HepG2 (cell line): ENCODE measurements around the gene CDC6. TPM values are rescaled to one million over a fixed set of nuclear protein-coding genes. Genes with fewer than 3 reads are reported as not detected.

Experiments used
- ATAC-seq: fragments of 200-7000 bp; cut with Tn5 transposase; 3 replicates; pipeline ENCODE4 v1.9.1; 2020; ENCODE audit warnings: mild to moderate bottlenecking, moderate library complexity
- BruUV-seq: library from RNA; stranded (reverse); fragments of 400-500 nt; replicated peaks from 2 replicates; lab custom pipeline; 2021; lab: Mats Ljungman, UMichigan
- CTCF ChIA-PET: fragments of 300-600 bp; formaldehyde crosslinking; extraction: SDS; loops from one replicate; lab custom pipeline; 2021; ENCODE audit warnings: low total read pairs, inconsistent platforms, low intra/inter-chr PET ratio; lab: Yijun Ruan, JAX
- POLR2A ChIA-PET: fragments of 350-600 bp; sonication (Branson Sonifier 250); formaldehyde crosslinking; loops from one replicate; lab custom pipeline; 2020; ENCODE audit warnings: antibody characterized with exemption, inconsistent platforms; lab: Yijun Ruan, JAX
- DNase-seq: peaks from one replicate; pipeline ENCODE4 v3.0.0-alpha.2; 2015; ENCODE audit warnings: low spot score
- FAIRE-seq: peaks from 3 replicates; lab custom pipeline; 2011; peaks lifted over from hg19 to GRCh38; lab: Jason Lieb, UNC
- H2AFZ ChIP-seq: one replicate; pipeline ENCODE4 v1.6.1; 2011; ENCODE audit warnings: low read length, inconsistent platforms
- H3K27ac ChIP-seq: fragments of 300-600 bp; 3 replicates; pipeline ENCODE4 v1.8.0; 2011; ENCODE audit warnings: mixed run types, mild to moderate bottlenecking, mixed read lengths, low read length, inconsistent platforms; ENCODE audit not compliant: insufficient read depth; ENCODE audit errors: extremely low read length
- H3K27me3 ChIP-seq, 2 experiments: fragments of 200-600 bp in 1 of 2; 2 replicates in 1 of 2; 3 replicates in 1 of 2; pipeline versions ENCODE4 v1.6.0 to v1.8.0; 2011; ENCODE audit warnings: low read length in 2 of 2, mild to moderate bottlenecking in 2 of 2, moderate library complexity in 2 of 2, inconsistent platforms in 1 of 2; ENCODE audit not compliant: insufficient read depth in 2 of 2, control insufficient read depth in 1 of 2
- H3K36me3 ChIP-seq, 2 experiments: fragments of 200-600 bp in 1 of 2; replicated peaks in 1 of 2; 2 replicates in 1 of 2; 3 replicates in 1 of 2; pipeline versions ENCODE4 v1.5.1 to v1.8.0; 2011; ENCODE audit warnings: low read length in 2 of 2, inconsistent platforms in 1 of 2; ENCODE audit not compliant: insufficient read depth in 2 of 2, control insufficient read depth in 1 of 2
- H3K4me1 ChIP-seq: 2 replicates; pipeline ENCODE4 v1.5.1; 2012; ENCODE audit warnings: low read length, inconsistent platforms; ENCODE audit not compliant: insufficient read depth
- H3K4me2 ChIP-seq: 2 replicates; pipeline ENCODE4 v1.6.0; 2011; ENCODE audit warnings: low read depth, low read length, inconsistent platforms
- H3K4me3 ChIP-seq, 3 experiments: fragments of 200-600 bp in 1 of 3; sonication (generic), shearing (Covaris generic) in 1 of 3; replicated peaks in 1 of 3; 2 replicates each; pipeline ENCODE4 v1.5.1; 2011 to 2016; ENCODE audit warnings: low read length in 3 of 3, inconsistent platforms in 2 of 3, low read depth in 2 of 3, mild to moderate bottlenecking in 2 of 3, control low read depth in 1 of 3, mixed read lengths in 1 of 3; ENCODE audit not compliant: insufficient read depth in 1 of 3
- H3K79me2 ChIP-seq: one replicate; pipeline ENCODE4 v1.6.1; 2011; ENCODE audit warnings: low read length, inconsistent platforms; ENCODE audit not compliant: insufficient read depth
- H3K9ac ChIP-seq: 2 replicates; pipeline ENCODE4 v1.6.0; 2011; ENCODE audit warnings: mild to moderate bottlenecking, low read depth, low read length, inconsistent platforms; ENCODE audit not compliant: insufficient read depth
- H3K9me3 ChIP-seq: 2 replicates; pipeline ENCODE4 v1.5.1; 2012; ENCODE audit warnings: mild to moderate bottlenecking, low read length
- H4K20me1 ChIP-seq: 2 replicates; pipeline ENCODE4 v1.6.0; 2011; ENCODE audit warnings: inconsistent platforms, mild to moderate bottlenecking, low read length, moderate library complexity; ENCODE audit not compliant: insufficient read depth
- E2F2 ChIP-seq: sonication (generic); formaldehyde crosslinking; IDR thresholded peaks from 2 replicates; pipeline ENCODE4 v1.4.0; 2020; ENCODE audit warnings: missing genetic modification reagents, borderline replicate concordance
- HDAC1 ChIP-seq: sonication (generic); formaldehyde crosslinking; IDR thresholded peaks from 2 replicates; pipeline ENCODE4 v1.5.1; 2020; ENCODE audit warnings: mild to moderate bottlenecking, missing genetic modification reagents
- HNF4A ChIP-seq: sonication (generic); formaldehyde crosslinking; IDR thresholded peaks from 2 replicates; pipeline ENCODE4 v1.4.0; 2020; ENCODE audit warnings: missing genetic modification reagents
- HOXD1 ChIP-seq: sonication (generic); formaldehyde crosslinking; IDR thresholded peaks from 2 replicates; pipeline ENCODE4 v1.5.0; 2020; ENCODE audit warnings: missing genetic modification reagents
- LBX2 ChIP-seq: sonication (generic); formaldehyde crosslinking; IDR thresholded peaks from 2 replicates; pipeline ENCODE4 v1.5.0; 2020; ENCODE audit warnings: missing genetic modification reagents, mild to moderate bottlenecking, borderline replicate concordance
- MXD3 ChIP-seq: IDR thresholded peaks from 2 replicates; pipeline ENCODE4 v1.6.1; 2016; ENCODE audit warnings: mild to moderate bottlenecking, missing biosample characterization, missing genetic modification reagents
- NFATC3 ChIP-seq: sonication (generic); formaldehyde crosslinking; IDR thresholded peaks from 2 replicates; pipeline ENCODE4 v1.5.1; 2020; ENCODE audit warnings: mild to moderate bottlenecking, missing genetic modification reagents
- NFE2L1 ChIP-seq: sonication (generic); formaldehyde crosslinking; IDR thresholded peaks from 2 replicates; pipeline ENCODE4 v1.4.0; 2020; ENCODE audit warnings: missing genetic modification reagents, mild to moderate bottlenecking, borderline replicate concordance
- PBX2 ChIP-seq: IDR thresholded peaks from 2 replicates; pipeline ENCODE4 v1.6.1; 2016; ENCODE audit warnings: control low read depth
- PHF5A ChIP-seq: IDR thresholded peaks from one replicate; pipeline ENCODE4 v1.6.1; 2018; ENCODE audit warnings: low read depth, missing genetic modification reagents; ENCODE audit not compliant: unreplicated experiment
- RXRA ChIP-seq: sonication (generic); formaldehyde crosslinking; IDR thresholded peaks from 2 replicates; pipeline ENCODE4 v1.5.1; 2020; ENCODE audit warnings: missing genetic modification reagents
- RXRB ChIP-seq: IDR thresholded peaks from 2 replicates; pipeline ENCODE4 v1.6.1; 2016; ENCODE audit warnings: borderline replicate concordance, missing genetic modification reagents, missing compliant biosample characterization
- TARDBP ChIP-seq: sonication (generic); formaldehyde crosslinking; IDR thresholded peaks from 2 replicates; pipeline ENCODE4 v1.8.0; 2022; ENCODE audit warnings: mild to moderate bottlenecking, missing genetic modification reagents
- ZKSCAN5 ChIP-seq: sonication (generic); formaldehyde crosslinking; IDR thresholded peaks from 2 replicates; pipeline ENCODE4 v1.5.1; 2020; ENCODE audit warnings: mild to moderate bottlenecking, missing genetic modification reagents
- ZNF263 ChIP-seq: sonication (generic); formaldehyde crosslinking; IDR thresholded peaks from 2 replicates; pipeline ENCODE4 v1.4.0; 2020; ENCODE audit warnings: missing genetic modification reagents
- ZNF460 ChIP-seq: sonication (generic); formaldehyde crosslinking; IDR thresholded peaks from 2 replicates; pipeline ENCODE4 v1.5.1; 2020; ENCODE audit warnings: missing genetic modification reagents, mild to moderate bottlenecking, borderline replicate concordance
- ZNF607 ChIP-seq: sonication (generic); formaldehyde crosslinking; IDR thresholded peaks from 2 replicates; pipeline ENCODE4 v1.5.1; 2020; ENCODE audit warnings: missing genetic modification reagents, mild to moderate bottlenecking, borderline replicate concordance
- ZNF660 ChIP-seq: sonication (generic); formaldehyde crosslinking; IDR thresholded peaks from 2 replicates; pipeline ENCODE4 v1.5.1; 2020; ENCODE audit warnings: mild to moderate bottlenecking, low read depth, missing genetic modification reagents, borderline replicate concordance
- WGBS: methylation state at CpG from one replicate; pipeline ENCODE4 v1.1.6; 2017; ENCODE audit warnings: low lambda C conversion rate; 5-methylcytosine and 5-hydroxymethylcytosine counted together
- in situ Hi-C: cut with HindIII; loops from 2 replicates; pipeline ENCODE4 v1.10.0; 2017; ENCODE audit warnings: low pct_unique_long_range_greater_than_20kb; ENCODE audit not compliant: extremely low pct_ligation_motif_present
- intact Hi-C: fragments of 100-400 bp; cut with micrococcal nuclease; formaldehyde crosslinking; loops from one replicate; pipeline ENCODE4 v1.10.0; 2022; ENCODE audit not compliant: unreplicated experiment
- polyA plus RNA-seq, 8 experiments: library from polyadenylated mRNA; depleted of rRNA in 3 of 8; stranded (reverse) in 7 of 8; unstranded in 1 of 8; fragments of >200 nt; fragmentation: Illumina TruSeq in 4 of 8; extraction: Trizol in 4 of 8; gene quantifications; 2 replicates each; pipeline versions ENCODE4 v1.2.1 to v1.2.3, GENCODE V29; 2011 to 2016; ENCODE audit warnings: low read depth in 4 of 8, missing spikeins in 1 of 8, mixed read lengths in 1 of 8; ENCODE audit not compliant: insufficient read depth in 1 of 8
- total RNA-seq, 5 experiments: library from RNA; depleted of rRNA; stranded (reverse); fragments of >200 nt; fragmentation: Illumina TruSeq; extraction: Trizol; gene quantifications; 2 replicates each; pipeline ENCODE4 v1.2.3, GENCODE V29; 2016; ENCODE audit warnings: low read depth in 1 of 5

The CDC6 gene
- total and polyA plus RNA-seq, 2 of the 13 experiments (the other 11 are each of a cell fraction or from before 2014, with no cell fraction given): 17.4 to 114 TPM

- TF ChIP-seq ZNF607 (CRISPR knock-in tag) (0 out of 2 replicates have a peak, but pooled peaks have one; percentile 46), TARDBP (no peak), ZKSCAN5 (no peak), HNF4A (CRISPR knock-in tag) (no peak)
Observed at GRCh38 chr17:40351359-40352236, 63.9 kb downstream of the CDC6 start (continued).

DNA sequence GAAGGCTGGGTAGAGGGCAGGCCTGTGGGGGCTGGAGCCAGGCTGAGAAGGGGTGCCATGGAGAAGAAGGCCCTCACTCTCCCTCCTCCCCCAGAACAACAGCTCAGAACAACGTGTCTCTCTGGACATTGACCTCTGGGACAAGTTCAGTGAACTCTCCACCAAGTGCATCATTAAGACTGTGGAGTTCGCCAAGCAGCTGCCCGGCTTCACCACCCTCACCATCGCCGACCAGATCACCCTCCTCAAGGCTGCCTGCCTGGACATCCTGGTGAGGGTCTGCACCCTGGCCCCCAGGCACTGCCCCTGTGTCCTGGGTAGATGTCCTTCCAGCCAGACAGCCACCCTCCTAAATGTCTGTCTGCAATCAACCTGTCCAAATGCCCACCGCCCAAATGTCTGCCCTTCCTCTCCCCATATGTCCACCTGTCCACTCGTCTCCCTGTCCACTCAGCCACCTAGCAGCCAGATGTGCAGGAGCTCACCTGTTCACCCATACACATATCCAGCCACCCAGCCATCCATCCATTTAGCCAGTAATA is 64.6 kb downstream of the CDC6 start:
- peak; percentile 21 for FAIRE-seq
- Histone ChIP-seq H3K27me3 (no peaks in the 10 kb centered on the region), H4K20me1 (no peaks in the 10 kb centered on the region), H3K36me3 (peaks cover 29 to 38% of the 10 kb centered on the region in 2 experiments), H3K79me2 (peaks cover 2% of the 10 kb centered on the region), H3K4me2 (peak overlapping the region; percentile 22; the same call in 1 of the 2 replicates), H3K27ac (peak overlapping the region; percentile 49), H3K9me3 (no peaks in the 10 kb centered on the region), H2AFZ (no peak overlapping the region), H3K4me1 (peaks cover 58% of the 10 kb centered on the region), H3K9ac (0 out of 2 replicates have a peak overlapping the region, but pooled peaks have one; percentile 3), H3K4me3 (peak overlapping the region in 1 of 3 experiments; percentile 22; a peak in 1 of 6 replicates)
- CTCF ChIA-PET: interaction anchor here (0.9 to 5.1 kb wide), 3 partner anchors 38 to 48 kb away, joined by 3 to 157 read pairs (median 3); partner anchors contain the start of gene RARA
- ATAC-seq: peak; percentile 2; the same call in 2 of the 3 replicates
- intact Hi-C loops (no loop called here), in situ Hi-C loops (loop anchor here (5.0 to 10.0 kb wide), 2 partner anchors 35 to 148 kb away; no protein-coding TSS in a partner anchor)
- no peak for DNase-seq
- WGBS: 70% methylated on average over 7 of the region's 7 CpGs
- BruUV-seq: no TSS peak
- POLR2A ChIA-PET: interaction anchor here (0.9 to 4.2 kb wide), 18 partner anchors 7 to 199 kb away, joined by 3 to 34 read pairs (median 4); partner anchors contain the start of genes RARA and WIPF2
- TF ChIP-seq NFE2L1 (CRISPR knock-in tag): 0 out of 2 replicates have a peak, but pooled peaks have one; percentile 16
- no peak; the same call in 1 of the 2 replicates for TF ChIP-seq MXD3 (CRISPR knock-in tag)
- peak; percentile 33 for TF ChIP-seq RXRA (CRISPR knock-in tag)
- 0 out of 2 replicates have a peak, but pooled peaks have one; percentile 31 for TF ChIP-seq HOXD1
- TF ChIP-seq ZNF460 (CRISPR knock-in tag): no peak
- TF ChIP-seq RXRB: peak; percentile 67
- no peak for TF ChIP-seq HDAC1 (CRISPR knock-in tag)
- no peak for TF ChIP-seq PBX2 (CRISPR knock-in tag)
- TF ChIP-seq NFATC3: no peak
- no peak for TF ChIP-seq ZNF660 (CRISPR knock-in tag)
- TF ChIP-seq E2F2 (CRISPR knock-in tag): peak; percentile 24; the same call in 1 of the 2 replicates
- 0 out of 2 replicates have a peak, but pooled peaks have one; percentile 27 for TF ChIP-seq LBX2 (CRISPR knock-in tag)
- peak; percentile 95 for TF ChIP-seq ZNF263 (CRISPR knock-in tag)
- peak; percentile 12 for TF ChIP-seq PHF5A
